ENCODE results near the gene PREX1. TPM values are rescaled to one million over a fixed set of nuclear protein-coding genes. Genes with fewer than 3 reads are reported as not detected.
"Not testable (repeated sequence)": the region's sequence is repeated elsewhere in the genome, so short reads cannot be mapped to it uniquely, and the experiment has no call there.

Gene PREX1
- total and polyA plus RNA-seq, 7 experiments from 2014 or later: 2.9 to 143 (median 48.6) TPM

DNA sequence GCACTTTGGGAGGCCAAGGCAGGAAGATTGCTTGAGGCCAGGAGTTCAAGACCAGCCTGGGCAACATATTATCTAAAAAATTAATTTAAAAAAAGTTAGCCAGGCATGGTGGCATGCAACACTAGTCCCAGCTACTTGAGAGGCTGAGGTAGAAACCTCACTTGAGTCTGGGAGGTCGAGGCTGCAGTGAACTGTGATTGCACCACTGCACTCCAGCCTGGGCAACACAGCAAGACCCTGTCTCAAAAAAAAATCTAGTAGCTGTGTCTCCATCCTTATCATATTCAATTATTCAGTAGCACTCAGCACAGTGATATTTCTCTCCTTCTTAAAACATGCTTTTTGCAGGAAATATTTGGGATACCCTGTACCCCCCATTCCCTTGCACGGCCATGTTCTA lies 16.1 kb upstream of the PREX1 start:
- H3K27me3 ChIP-seq (ENCODE audit: control insufficient read depth in 2 of 2, insufficient read depth in 2 of 2, low read length in 2 of 2); H3K4me3 Mint-ChIP-seq; H3K4me1 Mint-ChIP-seq; intact Hi-C loops (cut with micrococcal nuclease); H3K27ac Mint-ChIP-seq; POLR2A ChIA-PET; H3K4me3 ChIP-seq (ENCODE audit: low read length); H3K27ac ChIP-seq (ENCODE audit: low read depth, low read length); H3K9me3 Mint-ChIP-seq; DNase-seq; ATAC-seq; H3K4me1 ChIP-seq (ENCODE audit: control insufficient read depth in 2 of 2, insufficient read depth in 2 of 2, low read length in 2 of 2); H3K9me3 ChIP-seq (ENCODE audit: control insufficient read depth in 2 of 3, low read length in 3 of 3); H3K36me3 Mint-ChIP-seq; CTCF ChIA-PET; H3K36me3 ChIP-seq (ENCODE audit: control insufficient read depth in 2 of 3, insufficient read depth in 3 of 3, low read length in 3 of 3): not testable (repeated sequence)
- peaks cover 0 to 19% (median 0%) of the 10 kb centered on the region in 5 donors for H3K27me3 Mint-ChIP-seq

DNA sequence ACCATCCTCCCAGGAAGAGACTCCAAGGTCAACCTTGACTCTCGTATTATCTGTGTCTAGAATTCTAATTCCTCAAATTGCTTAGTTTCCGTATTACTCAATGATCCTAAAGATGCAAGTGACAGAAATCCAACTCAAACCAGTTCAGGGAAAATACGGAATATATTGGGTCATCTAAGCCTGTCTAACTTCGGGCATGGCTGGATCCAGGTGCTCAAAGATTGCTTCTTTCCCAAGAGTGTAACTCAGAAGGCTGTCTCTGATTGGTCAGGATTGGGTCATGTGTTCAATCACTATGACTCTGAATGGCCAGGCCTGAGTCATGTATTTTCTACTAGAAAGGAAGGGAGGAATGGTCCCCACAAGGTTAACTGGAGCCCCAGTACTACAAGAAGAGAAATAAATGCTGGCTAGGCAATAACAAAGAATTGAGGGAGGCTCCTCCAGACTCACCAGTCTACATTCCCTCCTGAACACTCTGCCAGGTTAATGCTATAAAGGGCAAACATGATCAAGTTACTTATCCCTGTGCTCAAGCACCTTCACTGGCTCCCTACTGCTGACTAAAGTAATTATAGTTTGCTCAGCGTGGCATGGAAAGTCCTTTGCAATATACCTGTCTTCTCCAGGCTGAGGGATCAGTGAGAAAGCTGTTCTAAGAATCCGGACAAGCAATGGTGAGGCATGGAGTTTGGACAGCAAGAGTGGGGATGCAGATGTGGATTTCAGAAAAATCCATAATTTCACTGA lies 15.4 kb upstream of the PREX1 start:
- Histone ChIP-seq H3K4me3 (ENCODE audit: low read length) (no peak overlapping the region), H3K36me3 (ENCODE audit: control insufficient read depth in 2 of 3, insufficient read depth in 3 of 3, low read length in 3 of 3) (no peaks in the 10 kb centered on the region), H3K27ac (ENCODE audit: low read depth, low read length) (no peak overlapping the region), H3K4me1 (ENCODE audit: control insufficient read depth in 2 of 2, insufficient read depth in 2 of 2, low read length in 2 of 2) (no peaks in the 10 kb centered on the region), H3K27me3 (ENCODE audit: control insufficient read depth in 2 of 2, insufficient read depth in 2 of 2, low read length in 2 of 2) (no peaks in the 10 kb centered on the region), H3K9me3 (ENCODE audit: control insufficient read depth in 2 of 3, low read length in 3 of 3) (no peaks in the 10 kb centered on the region)
- ATAC-seq (no peak), DNase-seq (no peak)
- Mint-ChIP-seq H3K27me3 (peaks cover 0 to 19% (median 0%) of the 10 kb centered on the region in 5 donors), H3K9me3 (peaks cover 0 to 4% (median 0%) of the 10 kb centered on the region in 11 donors), H3K27ac (no peak overlapping the region), H3K4me1 (peaks cover 0 to 10% (median 0%) of the 10 kb centered on the region in 7 donors), H3K36me3 (no peaks in the 10 kb centered on the region), H3K4me3 (no peak overlapping the region)
- intact Hi-C loops (cut with micrococcal nuclease): no loop called here
- POLR2A ChIA-PET: no interaction called here
- CTCF ChIA-PET: no interaction called here

DNA sequence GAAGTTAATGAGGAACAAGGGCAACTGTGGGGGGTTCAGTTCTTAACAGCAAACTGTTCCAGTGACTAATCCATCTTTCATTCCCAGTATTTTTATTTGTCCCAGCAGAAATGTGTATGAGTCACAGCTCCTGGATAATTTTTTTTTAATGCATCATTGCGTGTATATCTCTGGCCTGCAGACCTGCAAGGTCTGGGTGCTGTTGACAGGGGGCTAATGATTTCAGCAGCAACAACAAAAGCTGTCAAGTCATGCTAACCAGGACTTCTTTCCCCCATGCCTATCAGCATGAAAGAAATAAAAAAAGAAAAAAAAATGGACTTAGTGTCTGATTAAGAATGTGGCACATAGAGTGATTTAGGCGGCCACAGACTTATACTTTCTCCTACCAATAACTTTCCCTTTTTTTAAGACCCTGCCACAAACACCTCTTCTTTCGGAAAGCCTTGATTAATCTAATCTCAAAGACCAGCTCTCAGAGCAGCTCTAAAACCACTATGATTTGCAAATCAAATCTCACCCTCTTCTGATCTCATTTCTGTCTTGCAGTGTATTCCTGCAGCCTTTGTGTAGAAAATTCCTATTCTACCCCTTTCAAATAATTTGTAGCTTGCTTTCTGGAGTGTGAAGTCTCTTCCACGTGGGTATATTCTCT lies 14.2 kb upstream of the PREX1 start:
- intact Hi-C loops (cut with micrococcal nuclease): no loop called here
- H3K9me3 ChIP-seq (ENCODE audit: control insufficient read depth in 2 of 3, low read length in 3 of 3): no peaks in the 10 kb centered on the region
- no peaks in the 10 kb centered on the region for H3K27me3 ChIP-seq (ENCODE audit: control insufficient read depth in 2 of 2, insufficient read depth in 2 of 2, low read length in 2 of 2)
- peaks cover 0 to 27% (median 0%) of the 10 kb centered on the region in 5 donors for H3K27me3 Mint-ChIP-seq
- H3K4me3 Mint-ChIP-seq: no peak overlapping the region
- H3K4me3 ChIP-seq (ENCODE audit: low read length): no peak overlapping the region
- no peaks in the 10 kb centered on the region for H3K36me3 Mint-ChIP-seq
- CTCF ChIA-PET: interaction anchor here (0.9 kb wide), 1 partner anchor 19 kb away, joined by 3 read pairs; no protein-coding TSS in a partner anchor
- no peak overlapping the region for H3K27ac ChIP-seq (ENCODE audit: low read depth, low read length)
- ATAC-seq: no peak
- H3K36me3 ChIP-seq (ENCODE audit: control insufficient read depth in 2 of 3, insufficient read depth in 3 of 3, low read length in 3 of 3): no peaks in the 10 kb centered on the region
- no peaks in the 10 kb centered on the region for H3K9me3 Mint-ChIP-seq
- no peak for DNase-seq
- no peaks in the 10 kb centered on the region for H3K4me1 ChIP-seq (ENCODE audit: control insufficient read depth in 2 of 2, insufficient read depth in 2 of 2, low read length in 2 of 2)
- peaks cover 0 to 7% (median 0%) of the 10 kb centered on the region in 7 donors for H3K4me1 Mint-ChIP-seq
- H3K27ac Mint-ChIP-seq: no peak overlapping the region
- POLR2A ChIA-PET: interaction anchor here (1.1 kb wide), 1 partner anchor 9 kb away, joined by 6 read pairs; no protein-coding TSS in a partner anchor

DNA sequence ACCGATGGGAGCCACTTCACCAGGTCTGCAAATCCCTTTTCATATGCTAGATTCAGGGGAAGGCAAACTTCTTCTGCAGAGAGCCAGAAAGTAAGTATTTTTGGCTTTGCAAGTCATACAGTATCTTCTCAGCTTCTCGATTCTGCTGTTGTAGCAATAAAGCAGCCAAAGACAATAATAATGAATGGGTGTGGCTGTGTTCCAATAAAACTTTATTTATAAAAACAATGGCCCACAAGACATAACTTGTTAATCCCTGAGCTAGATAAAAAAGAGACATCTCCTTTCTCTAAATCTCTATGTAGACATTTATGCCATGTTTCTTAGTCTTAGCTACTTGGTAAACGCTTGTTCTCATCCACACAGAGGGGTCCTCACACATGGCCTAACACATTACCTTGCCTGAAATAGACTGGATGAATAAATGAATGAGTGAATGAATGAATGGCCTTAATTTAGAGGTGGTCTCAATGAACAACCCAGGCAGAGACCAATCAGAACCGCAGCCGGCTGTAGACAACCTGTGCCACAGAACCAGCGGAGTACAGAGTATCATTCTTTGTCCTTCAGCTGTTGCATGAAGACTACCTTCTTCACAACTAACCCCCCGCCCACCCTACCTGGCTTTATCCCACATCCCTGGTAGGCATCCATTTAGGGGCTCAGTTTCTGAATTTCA lies 13.5 kb upstream of the PREX1 start:
- Histone ChIP-seq H3K27ac (ENCODE audit: low read depth, low read length) (no peak overlapping the region), H3K4me1 (ENCODE audit: control insufficient read depth in 2 of 2, insufficient read depth in 2 of 2, low read length in 2 of 2) (no peaks in the 10 kb centered on the region), H3K4me3 (ENCODE audit: low read length) (no peak overlapping the region), H3K27me3 (ENCODE audit: control insufficient read depth in 2 of 2, insufficient read depth in 2 of 2, low read length in 2 of 2) (no peaks in the 10 kb centered on the region), H3K36me3 (ENCODE audit: control insufficient read depth in 2 of 3, insufficient read depth in 3 of 3, low read length in 3 of 3) (no peaks in the 10 kb centered on the region), H3K9me3 (ENCODE audit: control insufficient read depth in 2 of 3, low read length in 3 of 3) (no peaks in the 10 kb centered on the region)
- no peak for ATAC-seq
- ChIA-PET CTCF (interaction anchor here (0.9 kb wide), 1 partner anchor 18 kb away, joined by 3 read pairs; no protein-coding TSS in a partner anchor), POLR2A (interaction anchor here (0.6 to 1.1 kb wide), 2 partner anchors 9 to 1600 kb away, joined by 3 to 6 read pairs; no protein-coding TSS in a partner anchor)
- intact Hi-C loops (cut with micrococcal nuclease): no loop called here
- Mint-ChIP-seq H3K9me3 (no peaks in the 10 kb centered on the region), H3K27ac (no peak overlapping the region), H3K36me3 (no peaks in the 10 kb centered on the region), H3K4me3 (no peak overlapping the region), H3K27me3 (peaks cover 0 to 30% (median 0%) of the 10 kb centered on the region in 5 donors), H3K4me1 (peaks cover 0 to 5% (median 0%) of the 10 kb centered on the region in 7 donors)
- DNase-seq: no peak

DNA sequence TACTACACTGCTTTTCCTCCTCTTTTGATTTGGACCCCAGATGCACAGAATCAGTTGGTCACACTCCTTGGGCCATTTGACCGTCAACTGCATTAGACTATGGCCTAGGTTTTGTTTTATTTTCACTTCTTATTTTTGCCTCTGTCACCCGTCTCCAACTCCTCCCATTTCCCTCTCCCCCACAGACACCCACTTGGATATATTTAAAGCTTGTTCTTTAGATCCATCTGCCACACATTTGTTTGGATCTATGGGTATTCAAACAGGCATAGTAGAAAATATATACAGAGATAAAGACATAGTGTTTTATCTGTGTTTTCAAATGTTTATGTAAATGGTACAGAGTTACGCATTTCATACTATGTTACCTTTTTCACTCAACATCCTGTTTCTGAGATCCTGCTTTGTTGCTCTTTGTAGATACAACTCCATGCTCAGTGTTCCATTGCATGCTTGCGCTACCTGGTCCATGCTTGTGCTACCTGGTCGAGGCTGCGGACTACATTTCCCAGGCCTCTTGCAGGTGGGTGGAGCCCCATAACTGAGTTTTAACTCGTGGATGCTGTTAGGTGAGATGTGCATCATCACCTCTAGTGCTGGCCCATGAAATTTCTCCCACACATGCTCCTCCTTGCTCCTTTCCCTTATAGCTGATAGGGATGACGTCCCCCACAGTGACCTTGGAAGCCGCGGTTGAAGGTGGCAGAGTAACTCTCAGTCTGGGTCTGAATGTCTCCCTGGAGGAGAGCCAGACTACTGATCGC lies 11.5 kb upstream of the PREX1 start:
- CTCF ChIA-PET: no interaction called here

DNA sequence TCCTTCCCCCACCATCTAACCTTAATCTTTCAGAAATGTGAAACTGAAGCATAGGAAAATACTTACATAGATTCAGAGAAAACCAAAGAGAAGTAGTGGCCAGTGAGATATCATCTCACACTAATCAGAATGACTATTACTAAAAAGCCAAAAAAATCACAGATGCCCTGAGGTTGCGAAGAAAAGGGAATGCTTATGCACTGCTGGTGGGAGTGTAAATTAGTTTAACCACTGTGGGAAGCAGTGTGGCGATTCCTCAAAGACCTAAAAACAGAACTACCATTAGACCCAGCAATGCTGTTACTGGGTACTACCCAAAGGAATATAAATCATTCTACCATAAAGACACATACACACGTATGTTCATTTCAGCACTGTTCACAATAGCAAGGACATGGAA lies 9.2 kb upstream of the PREX1 start:
- ChIA-PET POLR2A (no interaction called here), CTCF (no interaction called here)
- no peaks in the 10 kb centered on the region for H3K4me1 ChIP-seq (ENCODE audit: control insufficient read depth in 2 of 2, insufficient read depth in 2 of 2, low read length in 2 of 2)
- no peak overlapping the region for H3K27ac ChIP-seq (ENCODE audit: low read depth, low read length)
- no peak overlapping the region for H3K4me3 Mint-ChIP-seq
- H3K27ac Mint-ChIP-seq: no peak overlapping the region
- no peak overlapping the region for H3K4me3 ChIP-seq (ENCODE audit: low read length)
- DNase-seq: no peak
- H3K27me3 Mint-ChIP-seq: peaks cover 0 to 40% (median 0%) of the 10 kb centered on the region in 5 donors
- intact Hi-C loops (cut with micrococcal nuclease): no loop called here
- no peak for ATAC-seq
- H3K4me1 Mint-ChIP-seq: peaks cover 0 to 4% (median 0%) of the 10 kb centered on the region in 7 donors
- peaks cover 0 to 2% (median 0%) of the 10 kb centered on the region in 11 donors for H3K9me3 Mint-ChIP-seq
- H3K9me3 ChIP-seq (ENCODE audit: control insufficient read depth in 2 of 3, low read length in 3 of 3): no peaks in the 10 kb centered on the region
- no peaks in the 10 kb centered on the region for H3K36me3 ChIP-seq (ENCODE audit: control insufficient read depth in 2 of 3, insufficient read depth in 3 of 3, low read length in 3 of 3)
- H3K36me3 Mint-ChIP-seq: no peaks in the 10 kb centered on the region
- H3K27me3 ChIP-seq (ENCODE audit: control insufficient read depth in 2 of 2, insufficient read depth in 2 of 2, low read length in 2 of 2): no peaks in the 10 kb centered on the region

More for the DNA sequence above, 11.5 kb upstream of the PREX1 start:
- ATAC-seq: no peak
- POLR2A ChIA-PET: no interaction called here
- intact Hi-C loops (cut with micrococcal nuclease): no loop called here
- H3K9me3 Mint-ChIP-seq: no peaks in the 10 kb centered on the region
- Histone ChIP-seq H3K4me3 (ENCODE audit: low read length) (no peak overlapping the region), H3K4me1 (ENCODE audit: control insufficient read depth in 2 of 2, insufficient read depth in 2 of 2, low read length in 2 of 2) (no peaks in the 10 kb centered on the region), H3K27me3 (ENCODE audit: control insufficient read depth in 2 of 2, insufficient read depth in 2 of 2, low read length in 2 of 2) (no peaks in the 10 kb centered on the region), H3K36me3 (ENCODE audit: control insufficient read depth in 2 of 3, insufficient read depth in 3 of 3, low read length in 3 of 3) (no peaks in the 10 kb centered on the region), H3K9me3 (ENCODE audit: control insufficient read depth in 2 of 3, low read length in 3 of 3) (no peaks in the 10 kb centered on the region), H3K27ac (ENCODE audit: low read depth, low read length) (no peak overlapping the region)
- peaks cover 0 to 4% (median 0%) of the 10 kb centered on the region in 7 donors for H3K4me1 Mint-ChIP-seq
- H3K27me3 Mint-ChIP-seq: peaks cover 0 to 40% (median 0%) of the 10 kb centered on the region in 5 donors
- DNase-seq: no peak
- no peak overlapping the region for H3K4me3 Mint-ChIP-seq
- H3K27ac Mint-ChIP-seq: no peak overlapping the region
- H3K36me3 Mint-ChIP-seq: no peaks in the 10 kb centered on the region
